H1 (cell line): ENCODE measurements around the gene RNF157.

Experiments used
- EP300 ChIP-seq, 2 experiments: IDR thresholded peaks; 1 replicate in 1 of 2; 2 replicates in 1 of 2; pipeline ENCODE4 v1.6.1; 2011 to 2012; ENCODE audit warnings: low read depth in 2 of 2, low read length in 2 of 2, mild to moderate bottlenecking in 2 of 2, borderline replicate concordance in 1 of 2, inconsistent platforms in 1 of 2, moderate library complexity in 1 of 2
- EZH2 ChIP-seq: fragments of 200-600 bp; sonication (generic); IDR thresholded peaks from 2 replicates; pipeline ENCODE4 v1.7.1; 2012; ENCODE audit warnings: low read depth, mild to moderate bottlenecking, moderate library complexity, low read length, inconsistent platforms; ENCODE audit not compliant: severe bottlenecking
- TAF1 ChIP-seq: IDR thresholded peaks from 2 replicates; pipeline ENCODE4 v1.6.1; 2011; ENCODE audit warnings: mild to moderate bottlenecking, low read depth, low read length
- TF ChIP-seq, protein P1 (sequence below), 3 experiments: IDR thresholded peaks; 1 replicate in 2 of 3; 2 replicates in 1 of 3; pipeline versions ENCODE4 v1.5.1 to v1.6.1; 2011; ENCODE audit warnings: low read length in 3 of 3, mild to moderate bottlenecking in 3 of 3, inconsistent platforms in 2 of 3, low read depth in 1 of 3, moderate library complexity in 1 of 3; ENCODE audit not compliant: insufficient read depth in 1 of 3; ENCODE audit errors: control extremely low read depth in 1 of 3

DNA sequence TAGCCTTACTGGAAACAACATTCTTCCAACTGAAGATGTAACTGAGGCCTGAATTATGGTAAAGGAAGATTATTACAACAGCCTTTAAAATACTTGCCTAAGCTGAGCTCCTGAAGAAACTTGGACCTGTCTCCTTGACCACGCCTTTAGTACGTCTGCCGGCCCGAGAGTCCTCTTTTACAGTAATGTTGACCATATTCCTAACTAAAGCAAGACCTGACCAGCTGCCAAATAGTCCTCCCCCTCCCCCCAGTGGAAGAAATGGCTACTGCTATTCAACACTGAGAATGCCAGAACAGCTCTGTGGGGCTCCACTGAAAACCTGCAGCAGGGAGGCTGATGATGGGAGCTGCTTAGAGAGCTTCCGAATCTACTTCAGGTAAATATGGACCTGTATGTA is 86.7 kb downstream of the RNF157 start:
- no peak for TF ChIP-seq TAF1
- TF ChIP-seq EZH2, result no peak
- TF ChIP-seq, protein P1, sequence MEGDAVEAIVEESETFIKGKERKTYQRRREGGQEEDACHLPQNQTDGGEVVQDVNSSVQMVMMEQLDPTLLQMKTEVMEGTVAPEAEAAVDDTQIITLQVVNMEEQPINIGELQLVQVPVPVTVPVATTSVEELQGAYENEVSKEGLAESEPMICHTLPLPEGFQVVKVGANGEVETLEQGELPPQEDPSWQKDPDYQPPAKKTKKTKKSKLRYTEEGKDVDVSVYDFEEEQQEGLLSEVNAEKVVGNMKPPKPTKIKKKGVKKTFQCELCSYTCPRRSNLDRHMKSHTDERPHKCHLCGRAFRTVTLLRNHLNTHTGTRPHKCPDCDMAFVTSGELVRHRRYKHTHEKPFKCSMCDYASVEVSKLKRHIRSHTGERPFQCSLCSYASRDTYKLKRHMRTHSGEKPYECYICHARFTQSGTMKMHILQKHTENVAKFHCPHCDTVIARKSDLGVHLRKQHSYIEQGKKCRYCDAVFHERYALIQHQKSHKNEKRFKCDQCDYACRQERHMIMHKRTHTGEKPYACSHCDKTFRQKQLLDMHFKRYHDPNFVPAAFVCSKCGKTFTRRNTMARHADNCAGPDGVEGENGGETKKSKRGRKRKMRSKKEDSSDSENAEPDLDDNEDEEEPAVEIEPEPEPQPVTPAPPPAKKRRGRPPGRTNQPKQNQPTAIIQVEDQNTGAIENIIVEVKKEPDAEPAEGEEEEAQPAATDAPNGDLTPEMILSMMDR (IDR thresholded peaks at IDR 0.05; ENCODE audit: control extremely low read depth in 1 of 3, insufficient read depth in 1 of 3, low read depth in 1 of 3, low read length in 3 of 3), result peak; percentile 28 to 58 (median 54)
- no peak for TF ChIP-seq EP300 (IDR thresholded peaks at IDR 0.05; ENCODE audit: borderline replicate concordance in 1 of 2, low read depth in 2 of 2, low read length in 2 of 2)
